Chondrocyte (in vitro differentiated cells): ENCODE results near the gene POU5F1. TPM values are rescaled to one million over a fixed set of nuclear protein-coding genes. Genes with fewer than 3 reads are reported as not detected.
"Not testable (repeated sequence)": the region's sequence is repeated elsewhere in the genome, so short reads cannot be mapped to it uniquely, and the experiment has no call there.

Experiments used
- DNase-seq: peaks from one replicate; pipeline ENCODE4 v3.0.0; 2021; ENCODE audit warnings: mixed read lengths, low spot score
- H3K27ac Mint-ChIP-seq: one replicate; pipeline ENCODE4 v1.8.0; 2021; ENCODE audit warnings: mild to moderate bottlenecking, moderate library complexity, mixed read lengths; ENCODE audit not compliant: unreplicated experiment
- H3K27me3 Mint-ChIP-seq: 2 replicates; pipeline ENCODE4 v1.8.0; 2021; ENCODE audit warnings: low read depth, mixed read lengths
- H3K36me3 Mint-ChIP-seq: 2 replicates; pipeline ENCODE4 v1.8.0; 2021; ENCODE audit warnings: low read depth, mixed read lengths
- H3K4me1 Mint-ChIP-seq: 2 replicates; pipeline ENCODE4 v1.8.0; 2021; ENCODE audit warnings: low read depth, mild to moderate bottlenecking, mixed read lengths
- H3K4me3 Mint-ChIP-seq: one replicate; pipeline ENCODE4 v1.8.0; 2021; ENCODE audit warnings: mild to moderate bottlenecking, moderate library complexity, mixed read lengths; ENCODE audit not compliant: unreplicated experiment
- H3K9me3 Mint-ChIP-seq: 2 replicates; pipeline ENCODE4 v1.8.0; 2021; ENCODE audit warnings: low read depth, mixed read lengths
- CTCF ChIP-seq: fragments of 200-600 bp; sonication (generic); IDR thresholded peaks from 2 replicates; pipeline ENCODE4 v1.5.0; 2021; ENCODE audit warnings: antibody characterized with exemption, mild to moderate bottlenecking, moderate library complexity
- total RNA-seq: library from RNA; stranded (reverse); gene quantifications from 3 replicates; pipeline ENCODE4 v1.2.1, GENCODE V29; 2021

POU5F1 gene
- total RNA-seq, 1 donor from 2014 or later, result 1.2 TPM

- Mint-ChIP-seq H3K27me3 (no peaks in the 10 kb centered on the region), H3K36me3 (no peaks in the 10 kb centered on the region), H3K9me3 (no peaks in the 10 kb centered on the region), H3K4me1 (peaks cover 15% of the 10 kb centered on the region), H3K4me3 (peak overlapping the region; percentile 45), H3K27ac (peak overlapping the region; percentile 68)
- no peak for DNase-seq
- TF ChIP-seq CTCF, result no peak
Observed at GRCh38 chr6:31203345-31203979, 33.0 kb upstream of the POU5F1 start.

GRCh38 chr6:31202259-31203166, 32.0 kb upstream of the POU5F1 start:
- H3K27ac Mint-ChIP-seq, result peak overlapping the region; percentile 65
- TF ChIP-seq CTCF, result no peak
- peaks cover 15% of the 10 kb centered on the region for H3K4me1 Mint-ChIP-seq
- DNase-seq, result no peak
- H3K27me3 Mint-ChIP-seq, result no peaks in the 10 kb centered on the region
- no peak overlapping the region for H3K4me3 Mint-ChIP-seq
- H3K9me3 Mint-ChIP-seq, result no peaks in the 10 kb centered on the region
- no peaks in the 10 kb centered on the region for H3K36me3 Mint-ChIP-seq

GRCh38 chr6:31199105-31199452, 28.6 kb upstream of the POU5F1 start:
- peaks cover 18% of the 10 kb centered on the region for H3K4me1 Mint-ChIP-seq
- H3K36me3 Mint-ChIP-seq, H3K4me3 Mint-ChIP-seq, DNase-seq, H3K27me3 Mint-ChIP-seq, H3K9me3 Mint-ChIP-seq, H3K27ac Mint-ChIP-seq: not testable (repeated sequence)

- Mint-ChIP-seq H3K36me3 (no peaks in the 10 kb centered on the region), H3K4me1 (peaks cover 7% of the 10 kb centered on the region), H3K27me3 (no peaks in the 10 kb centered on the region), H3K27ac (peak overlapping the region; percentile 90), H3K4me3 (peak overlapping the region; percentile 81), H3K9me3 (no peaks in the 10 kb centered on the region)
- no peak for TF ChIP-seq CTCF
- DNase-seq, result no peak
Observed at GRCh38 chr6:31197559-31198305, 27.2 kb upstream of the POU5F1 start.

GRCh38 chr6:31196251-31197022, 26.0 kb upstream of the POU5F1 start:
- not testable (repeated sequence) for H3K27me3 Mint-ChIP-seq, H3K36me3 Mint-ChIP-seq, H3K4me1 Mint-ChIP-seq, H3K9me3 Mint-ChIP-seq, DNase-seq
- Mint-ChIP-seq H3K27ac (peak overlapping the region; percentile 90), H3K4me3 (peak overlapping the region; percentile 81)

- not testable (repeated sequence) for H3K9me3 Mint-ChIP-seq, H3K36me3 Mint-ChIP-seq, H3K27ac Mint-ChIP-seq, H3K27me3 Mint-ChIP-seq, DNase-seq, H3K4me3 Mint-ChIP-seq, H3K4me1 Mint-ChIP-seq
Observed at GRCh38 chr6:31195308-31195979, 25.0 kb upstream of the POU5F1 start.
